Right atrium auricular region (tissue), 2 donors: Measurements from ENCODE around the gene TBATA. TPM values are rescaled to one million over a fixed set of nuclear protein-coding genes. Genes with fewer than 3 reads are reported as not detected.

ENCODE experiments used
- DNase-seq: peaks from one replicate; pipeline ENCODE4 v3.0.0-alpha.2; 2019; ENCODE audit warnings: low spot score
- H3K27ac ChIP-seq, 2 donors: fragments of 200-600 bp; sonication (generic); 1 replicate in 1 of 2; 2 replicates in 1 of 2; pipeline ENCODE4 v1.5.1; 2016 to 2019
- H3K27me3 ChIP-seq, 2 donors: fragments of 200-600 bp; sonication (generic); one replicate each; pipeline versions ENCODE4 v1.5.1 to v1.6.0; 2017 to 2019
- H3K36me3 ChIP-seq: fragments of 200-600 bp; sonication (generic); one replicate; pipeline ENCODE4 v1.5.1; 2016
- H3K4me1 ChIP-seq, 2 donors: fragments of 200-600 bp; sonication (generic); one replicate each; pipeline versions ENCODE4 v1.5.1 to v1.6.0; 2017 to 2019
- H3K4me3 ChIP-seq, 2 donors: fragments of 200-600 bp; sonication (generic); 1 replicate in 1 of 2; 2 replicates in 1 of 2; pipeline ENCODE4 v1.5.1; 2017 to 2019; ENCODE audit warnings: mild to moderate bottlenecking in 1 of 2, moderate library complexity in 1 of 2
- H3K9me3 ChIP-seq, 2 donors: fragments of 200-600 bp; sonication (generic); one replicate each; pipeline ENCODE4 v1.5.1; 2019
- total RNA-seq, 2 donors: library from RNA; depleted of rRNA; stranded (reverse); fragments of >200 nt; gene quantifications; one replicate each; pipeline ENCODE4 v1.1.0, GENCODE V29; 2016
- TF ChIP-seq, protein P1 (sequence below), 2 donors: fragments of 200-600 bp; sonication (generic); IDR thresholded peaks; one replicate each; pipeline ENCODE4 v1.5.1; 2019; ENCODE audit warnings: antibody characterized with exemption in 2 of 2

Gene TBATA
- total RNA-seq, 2 donors from 2014 or later = not detected

DNA sequence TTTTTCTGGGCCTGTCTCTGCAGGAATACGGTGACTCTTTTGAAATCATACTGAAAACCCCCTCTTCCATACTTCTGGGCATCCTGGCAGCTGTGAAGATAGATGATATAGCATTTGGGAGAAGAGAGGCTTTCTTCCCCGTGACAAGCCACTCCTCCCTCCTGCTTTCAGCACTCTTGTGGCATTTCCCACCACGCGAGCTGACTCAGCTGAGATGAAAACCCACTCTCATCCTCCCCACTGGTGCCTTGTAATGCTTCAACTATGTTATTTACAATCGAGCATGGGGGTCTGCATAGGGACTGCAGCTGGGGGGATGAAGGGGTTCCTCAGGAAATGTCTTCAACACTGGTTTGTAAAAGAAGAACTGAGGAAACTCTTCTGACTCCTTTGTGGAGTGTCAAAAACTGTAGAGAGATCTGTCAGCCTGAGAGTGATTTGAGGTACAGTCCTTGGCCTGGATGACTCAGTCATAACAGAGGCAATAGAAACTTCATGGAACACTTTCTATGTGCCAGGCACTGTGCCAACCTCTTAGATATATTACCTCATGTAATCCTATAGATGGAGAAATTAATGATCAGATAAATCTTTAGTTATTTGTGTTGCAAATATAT, 1.7 kb upstream of the TBATA start:
- no peaks in the 10 kb centered on the region for H3K36me3 ChIP-seq
- H3K9me3 ChIP-seq = peaks cover 0 to 10% of the 10 kb centered on the region in 2 donors
- TF ChIP-seq, protein P1, sequence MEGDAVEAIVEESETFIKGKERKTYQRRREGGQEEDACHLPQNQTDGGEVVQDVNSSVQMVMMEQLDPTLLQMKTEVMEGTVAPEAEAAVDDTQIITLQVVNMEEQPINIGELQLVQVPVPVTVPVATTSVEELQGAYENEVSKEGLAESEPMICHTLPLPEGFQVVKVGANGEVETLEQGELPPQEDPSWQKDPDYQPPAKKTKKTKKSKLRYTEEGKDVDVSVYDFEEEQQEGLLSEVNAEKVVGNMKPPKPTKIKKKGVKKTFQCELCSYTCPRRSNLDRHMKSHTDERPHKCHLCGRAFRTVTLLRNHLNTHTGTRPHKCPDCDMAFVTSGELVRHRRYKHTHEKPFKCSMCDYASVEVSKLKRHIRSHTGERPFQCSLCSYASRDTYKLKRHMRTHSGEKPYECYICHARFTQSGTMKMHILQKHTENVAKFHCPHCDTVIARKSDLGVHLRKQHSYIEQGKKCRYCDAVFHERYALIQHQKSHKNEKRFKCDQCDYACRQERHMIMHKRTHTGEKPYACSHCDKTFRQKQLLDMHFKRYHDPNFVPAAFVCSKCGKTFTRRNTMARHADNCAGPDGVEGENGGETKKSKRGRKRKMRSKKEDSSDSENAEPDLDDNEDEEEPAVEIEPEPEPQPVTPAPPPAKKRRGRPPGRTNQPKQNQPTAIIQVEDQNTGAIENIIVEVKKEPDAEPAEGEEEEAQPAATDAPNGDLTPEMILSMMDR (IDR thresholded peaks at IDR 0.05) = no peak
- H3K27me3 ChIP-seq = no peaks in the 10 kb centered on the region
- no peak for DNase-seq
- H3K4me1 ChIP-seq = no peaks in the 10 kb centered on the region
- H3K4me3 ChIP-seq = no peak overlapping the region
- H3K27ac ChIP-seq = no peak overlapping the region

DNA sequence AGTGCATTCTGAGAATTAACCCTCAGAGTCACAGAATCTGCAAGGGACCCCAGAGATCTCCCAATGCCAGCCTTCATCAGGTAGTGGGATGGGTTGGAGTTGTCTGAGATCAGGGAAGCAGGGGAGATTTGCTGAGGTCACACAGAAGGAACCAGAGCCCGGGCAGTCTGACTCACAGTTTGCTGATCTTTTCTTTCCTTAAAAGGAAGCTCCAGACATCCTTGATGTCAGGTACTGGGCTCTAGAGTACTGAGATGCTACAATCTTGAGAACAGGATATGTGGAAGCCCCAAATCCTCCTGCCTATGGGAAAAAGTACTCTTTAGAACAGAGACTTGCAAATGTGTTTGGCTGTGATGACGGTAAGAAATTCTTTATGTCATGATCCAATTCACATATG, 706 bp downstream of the TBATA start:
- Histone ChIP-seq H3K36me3 (no peaks in the 10 kb centered on the region), H3K27me3 (no peaks in the 10 kb centered on the region), H3K4me3 (no peak overlapping the region), H3K4me1 (no peaks in the 10 kb centered on the region), H3K9me3 (peaks cover 0 to 10% of the 10 kb centered on the region in 2 donors), H3K27ac (no peak overlapping the region)
- DNase-seq = no peak
- TF ChIP-seq, protein P1 (IDR thresholded peaks at IDR 0.05) = no peak

DNA sequence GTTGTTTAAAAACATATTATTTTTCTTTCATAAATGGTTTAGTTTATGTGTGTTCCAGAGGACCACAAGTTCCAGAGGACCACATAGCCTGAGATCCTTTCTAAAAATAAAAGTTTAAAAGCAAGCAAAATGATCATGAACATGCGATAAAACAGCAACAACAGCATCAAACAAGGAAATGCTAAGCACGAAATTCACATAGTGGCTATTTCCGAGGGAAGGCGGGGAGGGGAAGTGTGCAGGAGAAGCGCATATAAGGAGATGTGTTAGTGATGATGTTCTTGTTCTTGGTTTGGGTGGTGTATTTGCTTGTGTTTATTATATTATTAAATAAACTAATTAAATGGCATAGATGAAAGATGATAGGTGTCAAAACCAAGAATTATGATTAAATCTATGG, 1.2 kb downstream of the TBATA start:
- no peak overlapping the region for H3K4me3 ChIP-seq

DNA sequence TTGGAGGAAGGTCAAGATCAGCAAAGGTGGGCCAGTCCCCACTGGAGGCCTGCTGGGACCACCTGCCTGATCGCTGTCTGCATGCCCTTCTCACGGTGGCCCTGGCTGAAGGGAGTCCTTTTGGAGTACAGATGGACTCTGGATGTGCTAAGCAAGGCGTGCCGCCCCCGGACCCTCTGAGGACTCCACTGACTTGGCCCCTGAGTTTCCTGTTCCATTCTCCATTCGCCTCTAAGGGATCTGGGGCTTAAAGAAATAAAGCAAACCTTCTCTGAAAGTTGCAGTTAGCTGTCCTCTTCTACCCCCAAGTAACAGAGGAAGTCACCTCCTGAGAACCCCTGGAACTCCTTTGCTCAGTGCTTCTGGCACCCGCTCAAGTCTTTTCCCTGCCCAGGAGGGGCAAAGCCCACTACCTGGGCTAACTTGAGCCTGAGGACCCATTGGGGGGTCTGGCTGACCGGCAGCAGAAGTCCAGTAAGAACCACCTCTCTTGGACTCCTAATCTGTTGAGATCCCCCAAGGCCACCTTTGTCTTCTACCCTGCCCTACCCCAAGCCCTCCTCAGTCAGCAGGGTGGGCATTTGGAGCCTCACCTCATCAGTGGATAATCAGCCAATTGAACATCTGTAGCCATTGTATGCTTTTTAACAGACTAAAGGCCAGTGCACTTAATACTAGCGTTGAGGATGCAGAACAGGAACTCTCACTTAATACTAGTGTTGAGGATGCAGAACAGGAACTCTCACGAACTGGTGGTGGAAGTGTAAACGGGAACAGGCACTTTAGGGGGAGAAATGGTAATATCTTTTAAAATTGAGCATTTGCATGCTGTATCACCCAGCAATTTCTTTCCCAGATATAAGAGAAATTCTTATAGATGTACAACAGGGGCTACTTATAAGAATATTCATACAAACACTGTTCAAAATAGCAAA, 2.2 kb downstream of the TBATA start:
- Histone ChIP-seq H3K9me3 (peaks cover 0 to 2% of the 10 kb centered on the region in 2 donors), H3K4me1 (no peaks in the 10 kb centered on the region), H3K4me3 (no peak overlapping the region), H3K27me3 (no peaks in the 10 kb centered on the region), H3K27ac (no peak overlapping the region), H3K36me3 (no peaks in the 10 kb centered on the region)
- TF ChIP-seq, protein P1 (IDR thresholded peaks at IDR 0.05) = no peak
- DNase-seq = no peak

More for the DNA sequence above, 1.2 kb downstream of the TBATA start:
- no peaks in the 10 kb centered on the region for H3K4me1 ChIP-seq
- DNase-seq = no peak
- TF ChIP-seq, protein P1 (IDR thresholded peaks at IDR 0.05) = no peak
- no peak overlapping the region for H3K27ac ChIP-seq
- H3K9me3 ChIP-seq = peaks cover 0 to 10% of the 10 kb centered on the region in 2 donors
- no peaks in the 10 kb centered on the region for H3K36me3 ChIP-seq
- H3K27me3 ChIP-seq = no peaks in the 10 kb centered on the region

DNA sequence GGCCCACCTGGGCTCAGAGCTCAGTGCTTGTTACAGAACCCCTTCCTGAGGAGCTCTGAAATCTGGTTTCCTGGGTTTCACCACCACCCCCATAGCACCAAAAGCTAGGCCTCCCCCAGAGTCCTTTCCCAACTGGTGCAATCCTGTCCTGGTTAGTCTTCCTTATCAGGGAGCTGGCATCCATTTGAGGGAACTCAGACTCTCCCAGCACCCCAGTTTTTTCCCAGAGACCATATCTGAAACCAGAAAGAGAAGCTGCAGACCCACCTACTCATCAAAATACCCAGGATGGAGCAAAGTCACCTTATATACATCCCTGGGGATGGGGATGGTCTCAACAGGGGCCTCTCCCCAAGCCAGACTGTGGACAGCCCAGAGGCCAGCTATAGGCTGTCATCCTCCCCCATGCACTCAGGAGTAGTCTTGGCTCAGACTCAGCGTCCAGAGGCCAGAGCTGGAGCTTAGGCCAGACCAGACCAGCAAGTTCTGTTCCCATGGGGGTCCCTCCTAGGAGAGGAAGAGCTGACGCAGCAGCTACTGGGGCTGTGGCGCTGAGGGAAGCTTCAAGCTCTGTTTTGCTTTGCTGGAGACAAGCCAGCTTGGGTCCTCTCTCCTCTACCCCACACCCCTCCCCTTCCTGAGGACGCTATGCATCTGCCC, 3.0 kb downstream of the TBATA start:
- H3K4me3 ChIP-seq = no peak overlapping the region
- no peaks in the 10 kb centered on the region for H3K36me3 ChIP-seq
- H3K27me3 ChIP-seq = no peaks in the 10 kb centered on the region
- H3K9me3 ChIP-seq = no peaks in the 10 kb centered on the region
- H3K4me1 ChIP-seq = no peaks in the 10 kb centered on the region
- no peak overlapping the region for H3K27ac ChIP-seq
- TF ChIP-seq, protein P1 (IDR thresholded peaks at IDR 0.05) = no peak
- peak; percentile 32 for DNase-seq
